Hematopoietic multipotent progenitor cell treated with erythropoietin and hydrocortisone succinate and interleukin-3 and kit ligand, for 15 days (in vitro differentiated cells): ENCODE results near the gene RTEL1.
"Not testable (repeated sequence)": the region's sequence is repeated elsewhere in the genome, so short reads cannot be mapped to it uniquely, and the experiment has no call there.

Experiments
- DNase-seq: peaks from one replicate; pipeline ENCODE4 v3.0.0-alpha.2; 2015; ENCODE audit warnings: low spot score

RTEL1 gene

GRCh38 chr20:63627129-63627750 lies 30.9 kb upstream of the RTEL1 start:
- DNase-seq: peak; percentile 96

- DNase-seq: no peak
Observed at GRCh38 chr20:63627751-63628245, 30.3 kb upstream of the RTEL1 start.

- peak; percentile 61 for DNase-seq
Observed at GRCh38 chr20:63628246-63628975, 29.7 kb upstream of the RTEL1 start.

- not testable (repeated sequence) for DNase-seq
Observed at GRCh38 chr20:63630956-63631355, 27.2 kb upstream of the RTEL1 start.

GRCh38 chr20:63631426-63631825 lies 26.7 kb upstream of the RTEL1 start:
- not testable (repeated sequence) for DNase-seq

GRCh38 chr20:63633732-63634131 lies 24.4 kb upstream of the RTEL1 start:
- no peak for DNase-seq

- no peak for DNase-seq
Observed at GRCh38 chr20:63635431-63636141, 22.5 kb upstream of the RTEL1 start.

GRCh38 chr20:63636752-63637628 lies 21.1 kb upstream of the RTEL1 start:
- DNase-seq: no peak

- no peak for DNase-seq
Observed at GRCh38 chr20:63639093-63639975, 18.8 kb upstream of the RTEL1 start.

- no peak for DNase-seq
Observed at GRCh38 chr20:63640086-63640485, 18.0 kb upstream of the RTEL1 start.

- DNase-seq: not testable (repeated sequence)
Observed at GRCh38 chr20:63640686-63641085, 17.4 kb upstream of the RTEL1 start.

GRCh38 chr20:63641146-63641791 lies 16.8 kb upstream of the RTEL1 start:
- no peak for DNase-seq

GRCh38 chr20:63641792-63642523 lies 16.2 kb upstream of the RTEL1 start:
- DNase-seq: peak; percentile 80

- DNase-seq: no peak
Observed at GRCh38 chr20:63642527-63643247, 15.4 kb upstream of the RTEL1 start.

GRCh38 chr20:63643499-63643898 lies 14.6 kb upstream of the RTEL1 start:
- no peak for DNase-seq

- DNase-seq: no peak
Observed at GRCh38 chr20:63643946-63644345, 14.2 kb upstream of the RTEL1 start.

- no peak for DNase-seq
Observed at GRCh38 chr20:63645218-63645617, 12.9 kb upstream of the RTEL1 start.

- DNase-seq: no peak
Observed at GRCh38 chr20:63648190-63648589, 9.9 kb upstream of the RTEL1 start.
